ENCODE measurements around the gene BCL2L13. TPM values are rescaled to one million over a fixed set of nuclear protein-coding genes. Genes with fewer than 3 reads are reported as not detected.
"Not testable (repeated sequence)": the region's sequence is repeated elsewhere in the genome, so short reads cannot be mapped to it uniquely, and the experiment has no call there.

Gene BCL2L13
- total RNA-seq, 2 donors from 2014 or later, result 49.8 to 54.6 TPM

GRCh38 chr22:17674152-17674551 lies 35.6 kb downstream of the BCL2L13 start:
- ATAC-seq (no peak), DNase-seq (no peak)
- intact Hi-C loops (cut with DNase I, micrococcal nuclease), result no loop called here

- intact Hi-C loops (cut with DNase I, micrococcal nuclease), result no loop called here
- DNase-seq, result no peak
- ATAC-seq, result no peak
Observed at GRCh38 chr22:17675584-17675983, 37.0 kb downstream of the BCL2L13 start.

- no peak for DNase-seq
- no peak for ATAC-seq
- intact Hi-C loops (cut with DNase I, micrococcal nuclease), result no loop called here
Observed at GRCh38 chr22:17678817-17679385, 40.3 kb downstream of the BCL2L13 start.

GRCh38 chr22:17684245-17684644 lies 45.7 kb downstream of the BCL2L13 start:
- no peak for ATAC-seq
- intact Hi-C loops (cut with DNase I, micrococcal nuclease), result no loop called here
- no peak for DNase-seq

GRCh38 chr22:17692841-17693240 lies 54.3 kb downstream of the BCL2L13 start:
- intact Hi-C loops (cut with DNase I, micrococcal nuclease), result no loop called here
- ATAC-seq, result no peak
- no peak for DNase-seq

- DNase-seq, result no peak
- intact Hi-C loops (cut with DNase I, micrococcal nuclease), result no loop called here
- ATAC-seq, result no peak
Observed at GRCh38 chr22:17694193-17694592, 55.6 kb downstream of the BCL2L13 start.

GRCh38 chr22:17694752-17695151 lies 56.2 kb downstream of the BCL2L13 start:
- ATAC-seq, result no peak
- intact Hi-C loops (cut with DNase I, micrococcal nuclease), result no loop called here
- DNase-seq, result no peak

- intact Hi-C loops (cut with DNase I, micrococcal nuclease), result no loop called here
- ATAC-seq, result no peak
- DNase-seq, result no peak
Observed at GRCh38 chr22:17695986-17696385, 57.4 kb downstream of the BCL2L13 start.

GRCh38 chr22:17697196-17697595 lies 58.6 kb downstream of the BCL2L13 start:
- DNase-seq; ATAC-seq; intact Hi-C loops (cut with DNase I, micrococcal nuclease): not testable (repeated sequence)

GRCh38 chr22:17698276-17698675 lies 59.7 kb downstream of the BCL2L13 start:
- DNase-seq; intact Hi-C loops (cut with DNase I, micrococcal nuclease); ATAC-seq: not testable (repeated sequence)

GRCh38 chr22:17698948-17699347 lies 60.4 kb downstream of the BCL2L13 start:
- DNase-seq (no peak), ATAC-seq (no peak)
- intact Hi-C loops (cut with DNase I, micrococcal nuclease), result no loop called here

- DNase-seq (no peak), ATAC-seq (no peak)
- intact Hi-C loops (cut with DNase I, micrococcal nuclease), result no loop called here
Observed at GRCh38 chr22:17699696-17700340, 61.3 kb downstream of the BCL2L13 start.

GRCh38 chr22:17700778-17701177 lies 62.2 kb downstream of the BCL2L13 start:
- ATAC-seq (no peak), DNase-seq (no peak)
- intact Hi-C loops (cut with DNase I, micrococcal nuclease), result no loop called here

GRCh38 chr22:17703811-17704210 lies 65.3 kb downstream of the BCL2L13 start:
- ATAC-seq, result no peak
- no peak for DNase-seq
- intact Hi-C loops (cut with DNase I, micrococcal nuclease), result no loop called here

- intact Hi-C loops (cut with DNase I, micrococcal nuclease), result no loop called here
- ATAC-seq, result peak; percentile 3
- no peak for DNase-seq
Observed at GRCh38 chr22:17705546-17705945, 67.0 kb downstream of the BCL2L13 start.

GRCh38 chr22:17705951-17706900 lies 67.7 kb downstream of the BCL2L13 start:
- intact Hi-C loops (cut with DNase I, micrococcal nuclease), result no loop called here
- peak; percentile 34 to 64 for DNase-seq

GRCh38 chr22:17706947-17707346 lies 68.4 kb downstream of the BCL2L13 start:
- intact Hi-C loops (cut with DNase I, micrococcal nuclease), result no loop called here
- ATAC-seq (no peak), DNase-seq (no peak)

More at GRCh38 chr22:17705951-17706900, 67.7 kb downstream of the BCL2L13 start:
- peak; percentile 97 for ATAC-seq

GRCh38 chr22:17707526-17707925 lies 69.0 kb downstream of the BCL2L13 start:
- DNase-seq (no peak), ATAC-seq (no peak)
- intact Hi-C loops (cut with DNase I, micrococcal nuclease), result no loop called here

GRCh38 chr22:17710023-17710422 lies 71.5 kb downstream of the BCL2L13 start:
- intact Hi-C loops (cut with DNase I, micrococcal nuclease), result no loop called here
- DNase-seq (no peak), ATAC-seq (no peak)

- DNase-seq (no peak), ATAC-seq (no peak)
- intact Hi-C loops (cut with DNase I, micrococcal nuclease), result no loop called here
Observed at GRCh38 chr22:17712441-17712840, 73.9 kb downstream of the BCL2L13 start.

Data from left colon (tissue), 2 donors.